ENCODE measurements around the gene HAAO. TPM values are rescaled to one million over a fixed set of nuclear protein-coding genes. Genes with fewer than 3 reads are reported as not detected.

The HAAO gene
- total RNA-seq, 4 donors from 2014 or later, result 6.0 to 19.1 (median 9.8) TPM

DNA sequence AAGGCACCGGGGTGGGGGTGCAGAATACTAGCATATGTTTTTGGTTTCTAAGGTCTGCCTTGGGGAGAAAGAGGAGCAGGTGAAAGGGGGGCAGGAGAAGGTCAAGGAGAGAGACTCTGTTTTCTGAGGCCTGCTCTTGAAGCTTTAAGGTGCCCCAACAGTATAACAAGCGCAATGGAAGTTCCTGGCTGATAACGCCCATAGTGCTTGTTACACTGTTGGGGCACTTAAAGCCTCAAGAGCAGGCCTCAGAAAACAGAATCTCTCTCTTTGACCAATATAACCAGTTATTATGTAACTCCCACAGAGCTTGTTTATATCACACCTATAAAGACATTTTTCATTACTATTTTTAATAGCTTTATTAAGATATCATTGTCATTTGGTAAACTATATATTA, 45.0 kb downstream of the HAAO start:
- Histone ChIP-seq H3K4me1 (no peaks in the 10 kb centered on the region), H3K9me3 (no peaks in the 10 kb centered on the region), H3K27me3 (no peaks in the 10 kb centered on the region), H3K27ac (no peak overlapping the region), H3K4me3 (no peak overlapping the region), H3K36me3 (peaks cover 0 to 39% of the 10 kb centered on the region in 2 donors)
- WGBS, 2 donors (ENCODE audit: low coverage in 1 of 2), result 95 to 100% methylated on average over 1 to 3 of the region's 3 CpGs
- no peak for TF ChIP-seq POLR2A (IDR thresholded peaks at IDR 0.05)
- TF ChIP-seq, protein P1, sequence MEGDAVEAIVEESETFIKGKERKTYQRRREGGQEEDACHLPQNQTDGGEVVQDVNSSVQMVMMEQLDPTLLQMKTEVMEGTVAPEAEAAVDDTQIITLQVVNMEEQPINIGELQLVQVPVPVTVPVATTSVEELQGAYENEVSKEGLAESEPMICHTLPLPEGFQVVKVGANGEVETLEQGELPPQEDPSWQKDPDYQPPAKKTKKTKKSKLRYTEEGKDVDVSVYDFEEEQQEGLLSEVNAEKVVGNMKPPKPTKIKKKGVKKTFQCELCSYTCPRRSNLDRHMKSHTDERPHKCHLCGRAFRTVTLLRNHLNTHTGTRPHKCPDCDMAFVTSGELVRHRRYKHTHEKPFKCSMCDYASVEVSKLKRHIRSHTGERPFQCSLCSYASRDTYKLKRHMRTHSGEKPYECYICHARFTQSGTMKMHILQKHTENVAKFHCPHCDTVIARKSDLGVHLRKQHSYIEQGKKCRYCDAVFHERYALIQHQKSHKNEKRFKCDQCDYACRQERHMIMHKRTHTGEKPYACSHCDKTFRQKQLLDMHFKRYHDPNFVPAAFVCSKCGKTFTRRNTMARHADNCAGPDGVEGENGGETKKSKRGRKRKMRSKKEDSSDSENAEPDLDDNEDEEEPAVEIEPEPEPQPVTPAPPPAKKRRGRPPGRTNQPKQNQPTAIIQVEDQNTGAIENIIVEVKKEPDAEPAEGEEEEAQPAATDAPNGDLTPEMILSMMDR (IDR thresholded peaks at IDR 0.05), result no peak
- no peak for ATAC-seq

DNA sequence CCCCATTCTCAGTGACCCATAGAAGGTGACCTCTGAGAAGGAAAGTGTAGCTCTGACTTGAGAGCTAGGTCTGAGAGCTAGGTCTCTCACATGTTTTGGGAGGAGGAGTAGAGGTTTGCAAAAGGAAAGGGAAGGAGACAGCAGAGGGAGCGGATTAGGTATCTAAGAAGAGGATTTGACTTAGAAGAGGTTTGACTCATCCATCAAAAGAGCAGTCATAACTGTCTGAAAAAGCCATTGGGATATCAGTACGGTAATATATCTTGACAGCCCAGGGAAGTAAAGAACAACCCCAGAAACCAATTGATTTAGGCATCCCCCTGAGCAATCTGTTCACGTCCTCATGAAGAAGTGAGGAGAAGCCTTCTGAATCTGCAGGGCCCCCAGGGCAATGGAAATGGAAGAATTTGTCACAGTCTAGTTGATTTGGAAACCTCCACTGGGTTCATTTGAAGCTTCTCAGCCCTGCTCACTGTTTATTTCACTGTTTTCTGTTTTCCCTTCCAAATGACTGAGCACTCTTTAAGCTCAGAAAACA, 47.8 kb downstream of the HAAO start:
- Histone ChIP-seq H3K9me3 (no peaks in the 10 kb centered on the region), H3K27ac (no peak overlapping the region), H3K4me3 (no peak overlapping the region), H3K36me3 (peaks cover 0 to 44% of the 10 kb centered on the region in 2 donors), H3K4me1 (no peaks in the 10 kb centered on the region), H3K27me3 (no peaks in the 10 kb centered on the region)
- TF ChIP-seq POLR2A (IDR thresholded peaks at IDR 0.05) (no peak), POLR2AphosphoS5 (IDR thresholded peaks at IDR 0.05) (no peak), EP300 (IDR thresholded peaks at IDR 0.05) (no peak)
- TF ChIP-seq, protein P1 (IDR thresholded peaks at IDR 0.05), result no peak
- no peak for ATAC-seq
- 92 to 100% methylated on average over 1 to 3 of the region's 3 CpGs for WGBS, 2 donors (ENCODE audit: low coverage in 1 of 2)

DNA sequence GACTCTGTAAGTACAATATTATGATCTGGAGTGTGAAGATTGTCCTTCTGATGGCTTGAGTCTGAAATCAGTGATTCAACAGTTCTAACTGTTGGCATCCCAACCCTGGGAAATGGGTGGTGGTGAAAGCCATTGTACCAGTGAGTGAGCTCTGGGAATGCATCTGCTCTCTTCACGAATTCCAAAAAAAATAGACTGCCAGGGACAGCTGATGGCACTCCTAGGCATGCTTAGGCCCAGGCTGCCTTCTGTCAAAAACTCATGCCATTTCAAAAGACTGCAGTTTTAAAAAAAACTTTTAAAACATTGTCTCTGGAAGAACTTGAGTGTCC, 48.8 kb downstream of the HAAO start:
- Histone ChIP-seq H3K4me1 (no peaks in the 10 kb centered on the region), H3K27ac (no peak overlapping the region), H3K4me3 (no peak overlapping the region), H3K27me3 (no peaks in the 10 kb centered on the region), H3K9me3 (no peaks in the 10 kb centered on the region), H3K36me3 (peaks cover 0 to 45% of the 10 kb centered on the region in 2 donors)
- WGBS, 2 donors (ENCODE audit: low coverage in 1 of 2), result no CpG with 5 or more reads among the region's 1 CpG
- no peak for TF ChIP-seq POLR2AphosphoS5 (IDR thresholded peaks at IDR 0.05)
- no peak for TF ChIP-seq EP300 (IDR thresholded peaks at IDR 0.05)
- TF ChIP-seq POLR2A (IDR thresholded peaks at IDR 0.05), result no peak
- TF ChIP-seq, protein P1 (IDR thresholded peaks at IDR 0.05), result no peak
- no peak for ATAC-seq

DNA sequence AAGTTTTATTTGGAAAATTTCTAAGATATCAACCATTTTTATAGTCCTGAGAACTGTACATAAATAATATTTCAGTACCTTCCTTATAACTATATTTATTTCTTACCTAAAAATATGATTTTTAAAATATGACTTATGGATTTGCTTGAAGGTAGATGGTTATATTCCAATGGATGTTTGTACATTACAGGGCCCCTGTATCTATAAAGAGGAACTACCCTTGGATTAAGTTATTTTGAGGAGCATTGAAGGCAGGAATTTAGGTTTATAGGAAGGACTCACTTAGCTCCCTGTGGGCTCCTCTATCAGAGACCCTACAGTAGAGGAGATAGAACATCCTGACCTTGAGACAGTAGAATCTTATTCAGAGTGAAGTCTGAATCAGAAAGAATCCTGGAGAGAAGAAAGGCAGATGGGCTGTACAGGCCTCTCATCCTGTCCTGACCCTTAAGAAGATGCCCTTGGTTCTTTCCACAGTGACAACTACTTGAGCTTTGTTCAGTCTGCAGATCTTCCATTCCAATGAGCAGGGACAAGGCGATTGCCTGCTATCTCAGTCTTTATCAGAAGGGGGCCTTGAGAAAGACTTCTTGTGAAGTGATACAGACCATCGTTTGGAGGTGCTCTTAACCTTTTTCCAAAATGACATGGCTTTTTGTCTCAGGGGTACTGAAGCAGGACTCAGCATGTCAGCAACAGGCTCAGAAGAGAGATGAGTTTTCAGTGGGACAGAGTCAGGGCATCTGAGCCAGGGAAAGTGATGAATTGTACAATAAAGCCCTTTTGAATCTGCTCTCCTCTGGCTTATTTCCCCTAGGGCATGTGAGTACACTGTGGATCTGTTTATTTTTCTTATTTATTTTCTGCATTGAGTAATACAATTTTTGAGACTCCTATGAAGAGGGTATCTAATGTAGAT, 49.4 kb downstream of the HAAO start:
- Histone ChIP-seq H3K4me3 (no peak overlapping the region), H3K36me3 (peaks cover 0 to 44% of the 10 kb centered on the region in 2 donors), H3K4me1 (no peaks in the 10 kb centered on the region), H3K9me3 (no peaks in the 10 kb centered on the region), H3K27ac (no peak overlapping the region), H3K27me3 (no peaks in the 10 kb centered on the region)
- WGBS, 2 donors (ENCODE audit: low coverage in 1 of 2), result 33% methylated on average over 1 of the region's 2 CpGs; no CpG with 5 or more reads in 1 of the 2 donors
- no peak for TF ChIP-seq EP300 (IDR thresholded peaks at IDR 0.05)
- TF ChIP-seq, protein P1 (IDR thresholded peaks at IDR 0.05), result no peak
- TF ChIP-seq POLR2AphosphoS5 (IDR thresholded peaks at IDR 0.05), result no peak
- no peak for TF ChIP-seq POLR2A (IDR thresholded peaks at IDR 0.05)
- no peak for ATAC-seq

DNA sequence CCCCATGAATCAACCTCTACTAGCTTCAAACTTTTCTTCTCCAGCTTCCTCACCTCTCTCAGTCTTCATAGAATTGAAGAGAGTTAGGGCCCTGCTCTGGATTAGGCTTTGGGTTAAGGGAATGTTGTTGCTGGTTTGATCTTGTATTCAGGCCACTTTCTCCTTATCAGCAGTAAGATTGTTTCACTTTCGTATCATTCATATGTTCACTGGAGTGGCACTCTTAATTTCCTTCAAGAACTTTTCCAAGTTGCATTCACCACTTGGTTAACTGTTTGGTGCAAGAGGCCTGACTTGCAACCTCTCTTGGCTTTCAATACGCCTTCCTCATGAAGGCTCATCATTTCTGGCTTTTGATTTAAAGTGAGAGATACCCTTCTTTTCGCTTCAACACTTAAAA, 51.2 kb downstream of the HAAO start:
- Histone ChIP-seq H3K36me3 (peaks cover 0 to 47% of the 10 kb centered on the region in 2 donors), H3K4me3 (no peak overlapping the region), H3K27ac (no peak overlapping the region), H3K9me3 (no peaks in the 10 kb centered on the region), H3K27me3 (no peaks in the 10 kb centered on the region), H3K4me1 (no peaks in the 10 kb centered on the region)
- no peak for ATAC-seq
- no peak for TF ChIP-seq POLR2AphosphoS5 (IDR thresholded peaks at IDR 0.05)
- WGBS, 2 donors (ENCODE audit: low coverage in 1 of 2), result 78% methylated on average over 2 to 3 of the region's 3 CpGs
